ENCODE data around the gene PRDM11. TPM values are rescaled to one million over a fixed set of nuclear protein-coding genes. Genes with fewer than 3 reads are reported as not detected.

Gene PRDM11
- total RNA-seq, 4 donors from 2014 or later: 4.4 to 10.7 (median 7.0) TPM

DNA sequence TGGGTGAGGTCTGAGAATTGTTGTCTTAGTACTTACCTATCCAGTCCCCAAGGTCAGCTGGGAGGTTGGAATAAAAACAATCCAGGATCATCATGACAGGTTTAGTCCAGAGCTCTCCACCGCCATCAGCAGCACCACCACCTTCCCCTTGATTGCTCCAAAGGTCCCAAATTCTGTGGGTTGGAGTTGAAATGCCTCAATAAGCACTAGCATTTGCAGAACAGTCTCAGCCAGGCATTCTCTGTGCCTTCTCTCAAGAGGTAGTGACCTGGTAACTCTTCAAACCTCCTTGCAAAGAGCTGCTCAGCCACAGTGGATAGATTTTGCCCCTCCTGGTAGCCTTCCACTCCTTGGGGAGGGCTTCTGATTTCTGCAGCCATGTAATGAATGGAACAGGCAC is 69.6 kb downstream of the PRDM11 start:
- H3K36me3 ChIP-seq: peaks cover 0 to 9% (median 0%) of the 10 kb centered on the region in 3 donors
- H3K4me1 ChIP-seq: peaks cover 0 to 5% (median 0%) of the 10 kb centered on the region in 4 donors
- TF ChIP-seq CTCF (IDR thresholded peaks at IDR 0.05): no peak
- TF ChIP-seq POLR2A (IDR thresholded peaks at IDR 0.05): no peak
- DNase-seq: no peak
- H3K27ac ChIP-seq: no peak overlapping the region
- no peaks in the 10 kb centered on the region for H3K27me3 ChIP-seq
- no peaks in the 10 kb centered on the region for H3K9me3 ChIP-seq
- no peak overlapping the region for H3K4me3 ChIP-seq

DNA sequence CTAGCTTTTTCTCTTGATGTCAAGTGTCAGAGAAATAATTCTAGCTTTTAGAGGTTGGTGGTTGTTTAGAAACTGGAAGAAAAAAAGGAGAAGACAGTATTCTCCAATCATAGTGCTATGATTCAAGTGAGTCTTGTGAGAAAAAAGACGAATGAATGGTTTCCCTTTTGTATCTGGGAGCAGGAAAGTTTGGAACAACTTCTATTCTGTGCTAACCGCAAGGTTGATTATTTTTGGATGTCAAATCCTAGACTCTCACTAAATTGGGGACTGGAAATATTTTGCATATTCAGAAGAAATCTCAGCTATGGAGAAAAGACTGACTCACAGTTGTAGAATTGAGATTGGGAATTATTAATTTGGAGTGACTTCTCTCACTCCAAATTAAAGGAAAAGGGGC is 70.5 kb downstream of the PRDM11 start:
- no peaks in the 10 kb centered on the region for H3K27me3 ChIP-seq
- DNase-seq: no peak
- no peak overlapping the region for H3K27ac ChIP-seq
- no peaks in the 10 kb centered on the region for H3K9me3 ChIP-seq
- H3K36me3 ChIP-seq: peaks cover 0 to 9% (median 0%) of the 10 kb centered on the region in 3 donors
- TF ChIP-seq CTCF (IDR thresholded peaks at IDR 0.05) (no peak), POLR2A (IDR thresholded peaks at IDR 0.05) (no peak)
- no peaks in the 10 kb centered on the region for H3K4me1 ChIP-seq
- H3K4me3 ChIP-seq: no peak overlapping the region

DNA sequence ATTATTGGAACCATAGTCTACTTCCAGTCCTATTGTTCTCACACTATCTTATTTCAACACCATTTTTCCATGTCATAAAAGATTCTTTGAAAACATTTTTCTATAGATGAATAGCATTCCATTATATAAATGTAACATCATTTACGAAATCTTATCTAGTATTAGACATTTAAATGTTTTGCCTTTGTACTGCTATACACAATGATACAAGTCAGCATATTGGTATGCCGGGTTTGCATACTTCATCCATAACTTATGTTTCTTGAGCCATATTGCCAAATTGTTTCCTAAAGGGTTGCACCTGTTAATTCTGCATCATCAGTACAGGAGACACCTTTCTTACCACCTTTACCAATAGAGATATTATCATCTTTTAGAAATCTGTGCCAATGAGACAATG is 71.6 kb downstream of the PRDM11 start:
- Histone ChIP-seq H3K9me3 (no peaks in the 10 kb centered on the region), H3K27ac (no peak overlapping the region), H3K36me3 (peaks cover 0 to 3% (median 0%) of the 10 kb centered on the region in 3 donors), H3K27me3 (no peaks in the 10 kb centered on the region), H3K4me1 (no peaks in the 10 kb centered on the region), H3K4me3 (no peak overlapping the region)
- TF ChIP-seq CTCF (IDR thresholded peaks at IDR 0.05) (no peak), POLR2A (IDR thresholded peaks at IDR 0.05) (no peak)
- DNase-seq: no peak

- no peak for DNase-seq
- Histone ChIP-seq H3K4me1 (no peaks in the 10 kb centered on the region), H3K4me3 (no peak overlapping the region), H3K9me3 (no peaks in the 10 kb centered on the region), H3K36me3 (no peaks in the 10 kb centered on the region), H3K27me3 (no peaks in the 10 kb centered on the region), H3K27ac (no peak overlapping the region)
- TF ChIP-seq POLR2A (IDR thresholded peaks at IDR 0.05): no peak
- no peak for TF ChIP-seq CTCF (IDR thresholded peaks at IDR 0.05)
These were observed 72.3 kb downstream of the PRDM11 start for GRCh38 chr11:45218705-45219104.

GRCh38 chr11:45219411-45219810 is 73.0 kb downstream of the PRDM11 start:
- no peak for TF ChIP-seq CTCF (IDR thresholded peaks at IDR 0.05)
- no peak for TF ChIP-seq POLR2A (IDR thresholded peaks at IDR 0.05)

GRCh38 chr11:45223496-45223895 is 77.1 kb downstream of the PRDM11 start:
- no peaks in the 10 kb centered on the region for H3K9me3 ChIP-seq
- no peak overlapping the region for H3K27ac ChIP-seq
- H3K36me3 ChIP-seq: peaks cover 0 to 19% (median 0%) of the 10 kb centered on the region in 3 donors
- no peaks in the 10 kb centered on the region for H3K27me3 ChIP-seq
- no peak overlapping the region for H3K4me3 ChIP-seq
- TF ChIP-seq POLR2A (IDR thresholded peaks at IDR 0.05): no peak
- no peak for TF ChIP-seq CTCF (IDR thresholded peaks at IDR 0.05)
- H3K4me1 ChIP-seq: no peaks in the 10 kb centered on the region
- DNase-seq: no peak

More at GRCh38 chr11:45219411-45219810, 73.0 kb downstream of the PRDM11 start:
- H3K36me3 ChIP-seq: no peaks in the 10 kb centered on the region
- no peak for DNase-seq
- no peak overlapping the region for H3K4me3 ChIP-seq
- H3K9me3 ChIP-seq: no peaks in the 10 kb centered on the region
- H3K4me1 ChIP-seq: no peaks in the 10 kb centered on the region
- H3K27me3 ChIP-seq: no peaks in the 10 kb centered on the region
- no peak overlapping the region for H3K27ac ChIP-seq
